Measurements from ENCODE around the gene LPXN. TPM values are rescaled to one million over a fixed set of nuclear protein-coding genes. Genes with fewer than 3 reads are reported as not detected.

Gene LPXN
- total RNA-seq, 1 experiment from 2014 or later = 3.0 TPM

DNA sequence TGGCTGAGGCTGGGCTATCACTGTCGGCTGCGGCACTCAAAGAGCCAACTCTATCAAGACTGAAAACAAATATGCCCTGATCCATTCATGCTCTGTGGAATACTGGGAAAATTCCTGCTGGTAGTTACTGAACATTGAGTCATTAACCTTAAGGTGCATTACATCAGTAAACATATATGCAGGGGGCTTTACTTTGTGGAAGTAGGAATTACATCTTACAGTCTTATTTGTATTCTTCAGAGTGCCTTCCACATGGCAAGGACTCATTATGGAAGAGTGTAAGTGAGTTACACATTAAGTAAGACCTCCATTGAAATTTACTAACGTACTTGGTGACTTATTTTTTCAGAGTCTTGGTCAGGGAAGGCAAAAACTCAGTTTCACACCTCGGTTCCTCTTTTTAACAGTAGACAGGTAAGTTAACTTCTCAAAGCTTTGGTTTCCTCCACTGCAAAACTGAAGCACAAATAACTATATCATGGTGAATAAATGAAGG is 72.2 kb downstream of the LPXN start:
- BruUV-seq (replicated peaks) = no TSS peak
- TF ChIP-seq TCF7L2 (IDR thresholded peaks at IDR 0.05; ENCODE audit: low read depth, low read length) (no peak), POLR2AphosphoS5 (IDR thresholded peaks at IDR 0.05; ENCODE audit: low read depth, low read length) (no peak), CTCF (IDR thresholded peaks at IDR 0.05) (no peak), SIN3A (IDR thresholded peaks at IDR 0.05; ENCODE audit: borderline replicate concordance, insufficient read depth, low read depth, low read length) (no peak), REST (IDR thresholded peaks at IDR 0.05; ENCODE audit: insufficient read depth in 1 of 2, low read depth in 2 of 2, low read length in 1 of 2) (no peak)
- H3K4me3 ChIP-seq (ENCODE audit: low read depth in 2 of 2, low read length in 2 of 2) = no peak overlapping the region
- peaks cover 6% of the 10 kb centered on the region for H3K27me3 ChIP-seq (ENCODE audit: control insufficient read depth, insufficient read depth, low read length)
- ChIA-PET POLR2A (interaction anchor here (0.6 kb wide), 1 partner anchor 189 kb away, joined by 4 read pairs; no protein-coding TSS in a partner anchor), CTCF (no interaction called here)
- no peaks in the 10 kb centered on the region for H3K36me3 ChIP-seq (ENCODE audit: control insufficient read depth, insufficient read depth, low read length)
- in situ Hi-C loops (cut with HindIII; ENCODE audit: low pct_unique_long_range_greater_than_20kb, low sequenced_read_pairs) (no loop called here), intact Hi-C loops (cut with micrococcal nuclease; ENCODE audit: unreplicated experiment) (no loop called here)
- DNase-seq (ENCODE audit: low read depth, low spot score) (no peak), ATAC-seq (no peak)
- H3K9me3 ChIP-seq (ENCODE audit: control insufficient read depth, insufficient read depth, low read depth, low read length) = no peaks in the 10 kb centered on the region
- no peaks in the 10 kb centered on the region for H3K4me1 ChIP-seq (ENCODE audit: control insufficient read depth, insufficient read depth, low read length)
- no peak overlapping the region for H3K27ac ChIP-seq (ENCODE audit: low read length)

DNA sequence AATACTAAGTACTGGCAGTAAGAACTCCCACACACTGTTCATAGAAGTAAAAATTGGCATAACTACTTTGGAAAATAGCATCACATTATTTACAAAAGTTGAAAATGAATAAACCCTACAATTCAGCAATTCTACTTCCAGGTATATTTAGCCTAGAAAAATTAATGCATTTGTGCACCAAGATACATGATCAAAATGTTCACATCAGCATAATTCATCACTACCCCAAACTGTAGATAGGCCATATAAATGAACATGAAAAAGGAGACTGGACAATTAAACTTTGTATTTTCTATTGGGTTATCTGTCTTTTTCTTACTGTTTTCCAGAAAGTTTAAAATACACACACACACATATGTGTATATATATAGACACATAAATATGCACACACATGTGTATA is 73.7 kb downstream of the LPXN start:
- no peaks in the 10 kb centered on the region for H3K9me3 ChIP-seq (ENCODE audit: control insufficient read depth, insufficient read depth, low read depth, low read length)
- ATAC-seq (no peak), DNase-seq (ENCODE audit: low read depth, low spot score) (no peak)
- no TSS peak for BruUV-seq (replicated peaks)
- POLR2A ChIA-PET = no interaction called here
- intact Hi-C loops (cut with micrococcal nuclease; ENCODE audit: unreplicated experiment) (no loop called here), in situ Hi-C loops (cut with HindIII; ENCODE audit: low pct_unique_long_range_greater_than_20kb, low sequenced_read_pairs) (no loop called here)
- H3K4me1 ChIP-seq (ENCODE audit: control insufficient read depth, insufficient read depth, low read length) = no peaks in the 10 kb centered on the region; the same call in 1 of the 2 replicates
- peaks cover 6% of the 10 kb centered on the region for H3K27me3 ChIP-seq (ENCODE audit: control insufficient read depth, insufficient read depth, low read length)
- no peak for TF ChIP-seq TCF7L2 (IDR thresholded peaks at IDR 0.05; ENCODE audit: low read depth, low read length)
- TF ChIP-seq CTCF (IDR thresholded peaks at IDR 0.05) = no peak
- no peak for TF ChIP-seq POLR2AphosphoS5 (IDR thresholded peaks at IDR 0.05; ENCODE audit: low read depth, low read length)
- TF ChIP-seq SIN3A (IDR thresholded peaks at IDR 0.05; ENCODE audit: borderline replicate concordance, insufficient read depth, low read depth, low read length) = no peak
- TF ChIP-seq REST (IDR thresholded peaks at IDR 0.05; ENCODE audit: insufficient read depth in 1 of 2, low read depth in 2 of 2, low read length in 1 of 2) = no peak
- no peak overlapping the region for H3K27ac ChIP-seq (ENCODE audit: low read length)
- CTCF ChIA-PET = no interaction called here
- H3K36me3 ChIP-seq (ENCODE audit: control insufficient read depth, insufficient read depth, low read length) = no peaks in the 10 kb centered on the region
- H3K4me3 ChIP-seq (ENCODE audit: low read depth in 2 of 2, low read length in 2 of 2) = no peak overlapping the region

Data from Panc1 (cell line).